ENCODE measurements around the gene RDH13. TPM values are rescaled to one million over a fixed set of nuclear protein-coding genes. Genes with fewer than 3 reads are reported as not detected.
"Not testable (repeated sequence)": the region's sequence is repeated elsewhere in the genome, so short reads cannot be mapped to it uniquely, and the experiment has no call there.

The RDH13 gene
- total and polyA plus RNA-seq, 4 donors = 9.2 to 30.5 (median 18.6) TPM

- H3K9ac ChIP-seq (ENCODE audit: insufficient read depth in 1 of 2, low read length in 2 of 2) = no peak overlapping the region
- DNase-seq (no peak), ATAC-seq (ENCODE audit: insufficient read depth, low FRiP score) (no peak)
- TF ChIP-seq, protein P1, sequence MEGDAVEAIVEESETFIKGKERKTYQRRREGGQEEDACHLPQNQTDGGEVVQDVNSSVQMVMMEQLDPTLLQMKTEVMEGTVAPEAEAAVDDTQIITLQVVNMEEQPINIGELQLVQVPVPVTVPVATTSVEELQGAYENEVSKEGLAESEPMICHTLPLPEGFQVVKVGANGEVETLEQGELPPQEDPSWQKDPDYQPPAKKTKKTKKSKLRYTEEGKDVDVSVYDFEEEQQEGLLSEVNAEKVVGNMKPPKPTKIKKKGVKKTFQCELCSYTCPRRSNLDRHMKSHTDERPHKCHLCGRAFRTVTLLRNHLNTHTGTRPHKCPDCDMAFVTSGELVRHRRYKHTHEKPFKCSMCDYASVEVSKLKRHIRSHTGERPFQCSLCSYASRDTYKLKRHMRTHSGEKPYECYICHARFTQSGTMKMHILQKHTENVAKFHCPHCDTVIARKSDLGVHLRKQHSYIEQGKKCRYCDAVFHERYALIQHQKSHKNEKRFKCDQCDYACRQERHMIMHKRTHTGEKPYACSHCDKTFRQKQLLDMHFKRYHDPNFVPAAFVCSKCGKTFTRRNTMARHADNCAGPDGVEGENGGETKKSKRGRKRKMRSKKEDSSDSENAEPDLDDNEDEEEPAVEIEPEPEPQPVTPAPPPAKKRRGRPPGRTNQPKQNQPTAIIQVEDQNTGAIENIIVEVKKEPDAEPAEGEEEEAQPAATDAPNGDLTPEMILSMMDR (IDR thresholded peaks at IDR 0.05; ENCODE audit: control extremely low read depth, extremely low read depth) = no peak
- 75 to 80% methylated on average over 4 of the region's 4 CpGs for WGBS, 2 donors
- H3K27me3 ChIP-seq (ENCODE audit: control insufficient read depth in 3 of 3, insufficient read depth in 3 of 3, low read length in 2 of 3) = no peaks in the 10 kb centered on the region
- no peak overlapping the region for H3K4me3 ChIP-seq
- H3K4me1 ChIP-seq (ENCODE audit: control insufficient read depth in 5 of 5, insufficient read depth in 5 of 5, low read length in 5 of 5) = peaks cover 0 to 3% (median 0%) of the 10 kb centered on the region in 5 donors
- no peaks in the 10 kb centered on the region for H3K36me3 ChIP-seq (ENCODE audit: control insufficient read depth in 4 of 4, insufficient read depth in 4 of 4, low read length in 4 of 4)
- no peak overlapping the region for H3K27ac ChIP-seq (ENCODE audit: low read depth in 1 of 2, low read length in 1 of 2)
- H3K9me3 ChIP-seq (ENCODE audit: control insufficient read depth in 4 of 4, insufficient read depth in 3 of 4, low read length in 3 of 4) = peaks cover 0 to 3% (median 0%) of the 10 kb centered on the region in 4 donors
These were observed 50.6 kb downstream of the RDH13 start for GRCh38 chr19:55012306-55012705.

GRCh38 chr19:55010561-55010960 lies 52.4 kb downstream of the RDH13 start:
- not testable (repeated sequence) for DNase-seq; H3K27ac ChIP-seq (ENCODE audit: low read depth in 1 of 2, low read length in 1 of 2); ATAC-seq (ENCODE audit: insufficient read depth, low FRiP score); H3K4me3 ChIP-seq; H3K27me3 ChIP-seq (ENCODE audit: control insufficient read depth in 3 of 3, insufficient read depth in 3 of 3, low read length in 2 of 3); H3K4me1 ChIP-seq (ENCODE audit: control insufficient read depth in 5 of 5, insufficient read depth in 5 of 5, low read length in 5 of 5); H3K36me3 ChIP-seq (ENCODE audit: control insufficient read depth in 4 of 4, insufficient read depth in 4 of 4, low read length in 4 of 4); H3K9ac ChIP-seq (ENCODE audit: insufficient read depth in 1 of 2, low read length in 2 of 2); H3K9me3 ChIP-seq (ENCODE audit: control insufficient read depth in 4 of 4, insufficient read depth in 3 of 4, low read length in 3 of 4)
- 86 to 87% methylated on average over 7 of the region's 7 CpGs for WGBS, 2 donors

DNA sequence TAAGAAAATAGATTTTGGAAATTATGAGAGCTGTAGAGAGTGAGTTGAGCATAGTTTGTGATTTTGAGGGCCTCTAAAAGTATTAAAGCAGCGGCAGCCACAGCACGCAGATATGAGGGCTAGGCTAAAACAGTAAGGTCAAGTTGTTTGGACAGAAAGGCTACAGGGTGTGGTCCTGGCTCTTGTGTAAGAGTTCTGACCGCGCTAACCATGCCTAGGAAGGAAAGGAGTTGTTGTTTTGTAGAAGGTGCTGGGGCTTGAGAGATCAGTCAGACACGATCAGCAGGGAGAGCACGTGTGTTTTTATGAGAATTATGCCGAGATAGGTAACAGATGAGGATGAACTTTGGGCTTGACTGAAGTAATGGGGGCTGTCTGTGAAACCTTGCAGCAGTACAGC lies 54.2 kb downstream of the RDH13 start:
- WGBS, 2 donors = 68 to 78% methylated on average over 7 of the region's 7 CpGs
- not testable (repeated sequence) for H3K4me3 ChIP-seq; H3K36me3 ChIP-seq (ENCODE audit: control insufficient read depth in 4 of 4, insufficient read depth in 4 of 4, low read length in 4 of 4); H3K9me3 ChIP-seq (ENCODE audit: control insufficient read depth in 4 of 4, insufficient read depth in 3 of 4, low read length in 3 of 4); H3K27ac ChIP-seq (ENCODE audit: low read depth in 1 of 2, low read length in 1 of 2); H3K27me3 ChIP-seq (ENCODE audit: control insufficient read depth in 3 of 3, insufficient read depth in 3 of 3, low read length in 2 of 3); DNase-seq; ATAC-seq (ENCODE audit: insufficient read depth, low FRiP score); H3K9ac ChIP-seq (ENCODE audit: insufficient read depth in 1 of 2, low read length in 2 of 2); H3K4me1 ChIP-seq (ENCODE audit: control insufficient read depth in 5 of 5, insufficient read depth in 5 of 5, low read length in 5 of 5)

DNA sequence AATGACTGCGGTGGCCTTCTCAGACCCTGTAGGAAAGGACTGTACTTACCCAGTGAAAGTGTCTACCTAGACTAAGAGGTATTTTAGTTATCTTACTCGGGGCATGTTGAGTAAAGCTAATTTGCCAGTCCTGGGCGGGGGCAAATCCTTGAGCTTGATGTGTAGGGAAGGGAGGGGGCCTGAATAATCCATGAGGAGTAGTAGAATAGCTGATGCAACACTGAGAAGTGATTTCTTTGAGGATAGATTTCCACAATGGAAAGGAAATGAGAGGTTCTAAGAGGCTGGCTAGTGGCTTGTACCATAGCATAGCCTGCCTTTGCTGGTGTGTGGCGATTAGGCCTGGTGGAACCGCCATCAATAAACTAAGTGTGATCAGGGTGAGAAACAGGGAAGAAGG lies 54.8 kb downstream of the RDH13 start:
- WGBS, 2 donors = 85 to 90% methylated on average over 3 to 4 of the region's 5 CpGs
- not testable (repeated sequence) for H3K4me3 ChIP-seq; H3K9me3 ChIP-seq (ENCODE audit: control insufficient read depth in 4 of 4, insufficient read depth in 3 of 4, low read length in 3 of 4); ATAC-seq (ENCODE audit: insufficient read depth, low FRiP score); H3K27ac ChIP-seq (ENCODE audit: low read depth in 1 of 2, low read length in 1 of 2); H3K27me3 ChIP-seq (ENCODE audit: control insufficient read depth in 3 of 3, insufficient read depth in 3 of 3, low read length in 2 of 3); H3K4me1 ChIP-seq (ENCODE audit: control insufficient read depth in 5 of 5, insufficient read depth in 5 of 5, low read length in 5 of 5); H3K9ac ChIP-seq (ENCODE audit: insufficient read depth in 1 of 2, low read length in 2 of 2); H3K36me3 ChIP-seq (ENCODE audit: control insufficient read depth in 4 of 4, insufficient read depth in 4 of 4, low read length in 4 of 4); DNase-seq

- WGBS, 2 donors = 73 to 82% methylated on average over 3 of the region's 3 CpGs
- H3K9me3 ChIP-seq (ENCODE audit: control insufficient read depth in 4 of 4, insufficient read depth in 3 of 4, low read length in 3 of 4); DNase-seq; H3K27me3 ChIP-seq (ENCODE audit: control insufficient read depth in 3 of 3, insufficient read depth in 3 of 3, low read length in 2 of 3); H3K4me3 ChIP-seq; H3K9ac ChIP-seq (ENCODE audit: insufficient read depth in 1 of 2, low read length in 2 of 2); H3K27ac ChIP-seq (ENCODE audit: low read depth in 1 of 2, low read length in 1 of 2); H3K36me3 ChIP-seq (ENCODE audit: control insufficient read depth in 4 of 4, insufficient read depth in 4 of 4, low read length in 4 of 4); H3K4me1 ChIP-seq (ENCODE audit: control insufficient read depth in 5 of 5, insufficient read depth in 5 of 5, low read length in 5 of 5); ATAC-seq (ENCODE audit: insufficient read depth, low FRiP score): not testable (repeated sequence)
These were observed 55.4 kb downstream of the RDH13 start for GRCh38 chr19:55007537-55007936.

- not testable (repeated sequence) for H3K36me3 ChIP-seq (ENCODE audit: control insufficient read depth in 4 of 4, insufficient read depth in 4 of 4, low read length in 4 of 4); H3K9ac ChIP-seq (ENCODE audit: insufficient read depth in 1 of 2, low read length in 2 of 2); H3K27ac ChIP-seq (ENCODE audit: low read depth in 1 of 2, low read length in 1 of 2); ATAC-seq (ENCODE audit: insufficient read depth, low FRiP score); H3K27me3 ChIP-seq (ENCODE audit: control insufficient read depth in 3 of 3, insufficient read depth in 3 of 3, low read length in 2 of 3); H3K9me3 ChIP-seq (ENCODE audit: control insufficient read depth in 4 of 4, insufficient read depth in 3 of 4, low read length in 3 of 4); H3K4me3 ChIP-seq; H3K4me1 ChIP-seq (ENCODE audit: control insufficient read depth in 5 of 5, insufficient read depth in 5 of 5, low read length in 5 of 5); DNase-seq
- 75 to 90% methylated on average over 11 of the region's 11 CpGs for WGBS, 2 donors
These were observed 56.2 kb downstream of the RDH13 start for GRCh38 chr19:55006795-55007194.

All from lung (tissue), 12 donors.